Peyer's patch (tissue), 4 donors: ENCODE results near the gene EPHA1. TPM values are rescaled to one million over a fixed set of nuclear protein-coding genes. Genes with fewer than 3 reads are reported as not detected.

Experiments used
- DNase-seq, 3 donors: peaks; one replicate each; pipeline ENCODE4 v3.0.0-alpha.2; 2017 to 2019
- H3K27ac ChIP-seq, 4 donors: fragments of 200-600 bp; sonication (generic); one replicate each; pipeline ENCODE4 v1.5.1; 2016 to 2019
- H3K27me3 ChIP-seq, 2 donors: fragments of 200-600 bp; sonication (generic); one replicate each; pipeline ENCODE4 v1.5.1; 2019
- H3K36me3 ChIP-seq, 3 donors: fragments of 200-600 bp; sonication (generic); one replicate each; pipeline ENCODE4 v1.5.1; 2016 to 2019
- H3K4me1 ChIP-seq, 4 donors: fragments of 200-600 bp; sonication (generic); one replicate each; pipeline ENCODE4 v1.5.1; 2016 to 2019
- H3K4me3 ChIP-seq, 4 donors: fragments of 200-600 bp; sonication (generic); 1 replicate in 3 of 4; 2 replicates in 1 of 4; pipeline ENCODE4 v1.5.1; 2016 to 2019; ENCODE audit warnings: mild to moderate bottlenecking in 1 of 4
- H3K9me3 ChIP-seq, 4 donors: fragments of 200-600 bp; sonication (generic); one replicate each; pipeline ENCODE4 v1.5.1; 2016 to 2019; ENCODE audit warnings: mild to moderate bottlenecking in 1 of 4
- POLR2A ChIP-seq, 2 donors: fragments of 450-650 bp; IDR thresholded peaks; one replicate each; pipeline ENCODE4 v1.5.1; 2017; ENCODE audit warnings: antibody characterized with exemption in 2 of 2, mild to moderate bottlenecking in 2 of 2, moderate library complexity in 2 of 2
- small RNA-seq, 2 donors: library from RNA; depleted of rRNA; stranded (forward); fragments of <200 nt; gene quantifications; one replicate each; pipeline ENCODE3, GENCODE V24; 2016
- total RNA-seq, 4 donors: library from RNA; depleted of rRNA; stranded (reverse); fragments of >200 nt; gene quantifications; one replicate each; pipeline ENCODE4 v1.1.0, GENCODE V29; 2016
- TF ChIP-seq, protein P1 (sequence below), 6 experiments: fragments of 450-650 bp in 4 of 6; fragments of 200-600 bp in 2 of 6; sonication (generic) in 1 of 6; IDR thresholded peaks; one replicate each; pipeline ENCODE4 v1.5.1; 2017 to 2019; ENCODE audit warnings: antibody characterized with exemption in 6 of 6, mild to moderate bottlenecking in 3 of 6, moderate library complexity in 1 of 6

The EPHA1 gene
- total RNA-seq, 4 donors from 2014 or later: 52.5 to 81.3 (median 63.9) TPM

- Histone ChIP-seq H3K4me3 (no peak overlapping the region), H3K27ac (no peak overlapping the region), H3K27me3 (no peaks in the 10 kb centered on the region), H3K36me3 (no peaks in the 10 kb centered on the region), H3K9me3 (no peaks in the 10 kb centered on the region), H3K4me1 (peaks cover 0 to 6% (median 0%) of the 10 kb centered on the region in 4 donors)
- no peak for DNase-seq
- TF ChIP-seq, protein P1, sequence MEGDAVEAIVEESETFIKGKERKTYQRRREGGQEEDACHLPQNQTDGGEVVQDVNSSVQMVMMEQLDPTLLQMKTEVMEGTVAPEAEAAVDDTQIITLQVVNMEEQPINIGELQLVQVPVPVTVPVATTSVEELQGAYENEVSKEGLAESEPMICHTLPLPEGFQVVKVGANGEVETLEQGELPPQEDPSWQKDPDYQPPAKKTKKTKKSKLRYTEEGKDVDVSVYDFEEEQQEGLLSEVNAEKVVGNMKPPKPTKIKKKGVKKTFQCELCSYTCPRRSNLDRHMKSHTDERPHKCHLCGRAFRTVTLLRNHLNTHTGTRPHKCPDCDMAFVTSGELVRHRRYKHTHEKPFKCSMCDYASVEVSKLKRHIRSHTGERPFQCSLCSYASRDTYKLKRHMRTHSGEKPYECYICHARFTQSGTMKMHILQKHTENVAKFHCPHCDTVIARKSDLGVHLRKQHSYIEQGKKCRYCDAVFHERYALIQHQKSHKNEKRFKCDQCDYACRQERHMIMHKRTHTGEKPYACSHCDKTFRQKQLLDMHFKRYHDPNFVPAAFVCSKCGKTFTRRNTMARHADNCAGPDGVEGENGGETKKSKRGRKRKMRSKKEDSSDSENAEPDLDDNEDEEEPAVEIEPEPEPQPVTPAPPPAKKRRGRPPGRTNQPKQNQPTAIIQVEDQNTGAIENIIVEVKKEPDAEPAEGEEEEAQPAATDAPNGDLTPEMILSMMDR (IDR thresholded peaks at IDR 0.05): no peak
- no peak for TF ChIP-seq POLR2A (IDR thresholded peaks at IDR 0.05)
Observed at GRCh38 chr7:143346018-143346417, 62.6 kb downstream of the EPHA1 start.

DNA sequence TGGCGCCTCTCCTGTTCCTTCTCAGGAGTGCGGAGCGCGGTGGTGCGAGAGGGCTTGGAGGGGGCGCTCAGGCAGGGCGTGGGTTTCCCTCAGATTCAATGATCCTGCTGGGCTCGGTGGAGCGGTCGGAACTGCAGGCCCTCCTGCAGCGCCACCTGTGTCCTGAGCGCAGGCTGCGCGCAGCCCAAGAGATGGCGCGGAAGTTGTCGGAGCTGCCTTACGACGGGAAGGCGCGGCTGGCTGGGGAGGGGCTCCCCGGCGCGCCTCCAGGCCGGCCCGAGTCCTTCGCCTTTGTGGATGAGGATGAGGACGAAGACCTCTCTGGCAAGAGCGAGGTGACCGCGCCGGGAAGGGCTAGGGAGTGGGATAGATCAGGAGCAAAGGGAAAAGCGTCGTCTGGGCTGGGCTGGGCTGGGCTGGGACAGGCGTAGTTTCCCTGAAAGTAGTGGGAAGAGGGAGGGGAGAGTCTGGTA is 63.2 kb downstream of the EPHA1 start:
- Histone ChIP-seq H3K27ac (no peak overlapping the region), H3K36me3 (no peaks in the 10 kb centered on the region), H3K4me3 (peak overlapping the region in 2 of 4 donors; percentile 30 to 41), H3K4me1 (peaks cover 0 to 6% (median 0%) of the 10 kb centered on the region in 4 donors), H3K27me3 (no peaks in the 10 kb centered on the region), H3K9me3 (no peaks in the 10 kb centered on the region)
- peak; percentile 63 to 87 (median 77) for DNase-seq
- TF ChIP-seq, protein P1 (IDR thresholded peaks at IDR 0.05): peak in 5 of 6 experiments; percentile 38 to 73 (median 63)
- no peak for TF ChIP-seq POLR2A (IDR thresholded peaks at IDR 0.05)

GRCh38 chr7:143343596-143343995 is 65.1 kb downstream of the EPHA1 start:
- DNase-seq: no peak
- no peak for TF ChIP-seq POLR2A (IDR thresholded peaks at IDR 0.05)
- TF ChIP-seq, protein P1 (IDR thresholded peaks at IDR 0.05): no peak
- H3K9me3 ChIP-seq: no peaks in the 10 kb centered on the region
- no peak overlapping the region for H3K4me3 ChIP-seq
- H3K27ac ChIP-seq: no peak overlapping the region
- peaks cover 0 to 6% (median 0%) of the 10 kb centered on the region in 4 donors for H3K4me1 ChIP-seq
- no peaks in the 10 kb centered on the region for H3K36me3 ChIP-seq
- no peaks in the 10 kb centered on the region for H3K27me3 ChIP-seq

- no peak overlapping the region for H3K27ac ChIP-seq
- H3K4me1 ChIP-seq: peaks cover 0 to 6% (median 0%) of the 10 kb centered on the region in 4 donors
- H3K36me3 ChIP-seq: no peaks in the 10 kb centered on the region
- no peak overlapping the region for H3K4me3 ChIP-seq
- H3K27me3 ChIP-seq: no peaks in the 10 kb centered on the region
- no peak for DNase-seq
- TF ChIP-seq, protein P1 (IDR thresholded peaks at IDR 0.05): no peak
- TF ChIP-seq POLR2A (IDR thresholded peaks at IDR 0.05): no peak
- H3K9me3 ChIP-seq: no peaks in the 10 kb centered on the region
Observed at GRCh38 chr7:143341842-143342241, 66.8 kb downstream of the EPHA1 start.

Small RNAs within 50 kb of the gene (small RNA-seq; reads per million reads assigned to genes)
- gene MIR6892: 0 to 0.29 reads per million in 2 donors

Other genes with a start within 250 kb of the EPHA1 start
- gene TAS2R39, start 225.4 kb downstream of the EPHA1 start, total RNA-seq: not detected
- gene TAS2R40, start 186.8 kb downstream of the EPHA1 start, total RNA-seq: not detected
- 100 to 1,000 TPM; 202 to 580 (median 484) TPM for gene GSTK1, start 145.4 kb downstream of the EPHA1 start, total RNA-seq
- 100 to 1,000 TPM in 3 of 4 donors, 10 to 100 TPM in 1; 54.5 to 162 (median 130) TPM for gene TMEM139, start 123.9 kb downstream of the EPHA1 start, total RNA-seq
- gene CASP2, start 120.5 kb downstream of the EPHA1 start, total RNA-seq: 10 to 100 TPM; 34.8 to 43.7 (median 38.3) TPM
- gene CLCN1, start 92.7 kb downstream of the EPHA1 start, total RNA-seq: 1 to 10 TPM in 3 of 4 donors, not detected in 1; 1.1 to 6.5 (median 2.5) TPM
- under 1 TPM in 3 of 4 donors, not detected in 1; 0.66 to 0.83 (median 0.80) TPM for gene FAM131B, start 46.1 kb downstream of the EPHA1 start, total RNA-seq
- 10 to 100 TPM; 47.0 to 88.0 (median 55.9) TPM for gene ZYX, start 27.5 kb downstream of the EPHA1 start, total RNA-seq
- gene TAS2R60, start 34.6 kb upstream of the EPHA1 start, total RNA-seq: 1 to 10 TPM in 1 of 4 donors, not detected in 3; 1.3 TPM
- gene TAS2R41, start 69.0 kb upstream of the EPHA1 start, total RNA-seq: not detected
- 10 to 100 TPM in 1 of 4 donors, 1 to 10 TPM in 1, under 1 TPM in 1, not detected in 1; 0.70 to 11.6 (median 3.4) TPM for gene CTAGE15, start 162.9 kb upstream of the EPHA1 start, total RNA-seq
- 10 to 100 TPM in 1 of 4 donors, 1 to 10 TPM in 3; 1.7 to 19.8 (median 5.0) TPM for gene TCAF2, start 212.1 kb upstream of the EPHA1 start, total RNA-seq